ENCODE results near the gene THSD4. TPM values are rescaled to one million over a fixed set of nuclear protein-coding genes. Genes with fewer than 3 reads are reported as not detected.

The THSD4 gene
- total and polyA plus RNA-seq, 2 of the 8 experiments (the other 6 are each of a cell fraction or from before 2014, with no cell fraction given): 2.5 to 6.2 TPM

- H4K5ac ChIP-seq (ENCODE audit: insufficient read length, low read depth, low read length): no peak overlapping the region
- H2BK20ac ChIP-seq (ENCODE audit: low read length): peak overlapping the region; percentile 95; the same call in 1 of the 2 replicates
- no peaks in the 10 kb centered on the region for H3K27me3 ChIP-seq (replicated peaks in 1 of 4; ENCODE audit: control insufficient read depth in 3 of 4, extremely low read depth in 1 of 4, insufficient read depth in 3 of 4, low read length in 3 of 4)
- H3K9me3 ChIP-seq (ENCODE audit: insufficient read depth in 2 of 2, low read depth in 1 of 2, low read length in 1 of 2): no peaks in the 10 kb centered on the region
- H3K18ac ChIP-seq (ENCODE audit: extremely low read depth, low read length): 0 out of 2 replicates have a peak overlapping the region, but pooled peaks have one; percentile 24
- no peak overlapping the region for H3K9ac ChIP-seq (replicated peaks in 1 of 4; ENCODE audit: extremely low read depth in 1 of 4, low read depth in 3 of 4, low read length in 3 of 4)
- no peaks in the 10 kb centered on the region for H4K20me1 ChIP-seq (replicated peaks in 1 of 2; ENCODE audit: control insufficient read depth in 1 of 2, insufficient read depth in 2 of 2, low read length in 2 of 2)
- H2AFZ ChIP-seq (ENCODE audit: low read length): no peak overlapping the region
- no peak overlapping the region for H2BK12ac ChIP-seq (ENCODE audit: low read depth, low read length)
- H3K4me2 ChIP-seq (ENCODE audit: insufficient read depth in 1 of 2, low read depth in 2 of 2, low read length in 2 of 2): no peak overlapping the region
- H3K56ac ChIP-seq (replicated peaks; ENCODE audit: insufficient read length, low read depth, low read length): no peak overlapping the region
- H2BK15ac ChIP-seq (ENCODE audit: low read length): no peak overlapping the region
- DNase-seq (ENCODE audit: low read depth in 1 of 2, low spot score in 2 of 2) (no peak), FAIRE-seq (no peak)
- no peaks in the 10 kb centered on the region for H3K23me2 ChIP-seq (ENCODE audit: low read depth, low read length)
- peak overlapping the region; percentile 90; the same call in 1 of the 2 replicates for H2AK5ac ChIP-seq (ENCODE audit: low read depth, low read length)
- CTCF ChIA-PET (ENCODE audit: partially characterized antibody): interaction anchor here (0.7 kb wide), 1 partner anchor 71 kb away, joined by 3 read pairs; no protein-coding TSS in a partner anchor
- H3K4ac ChIP-seq (replicated peaks; ENCODE audit: insufficient read length, low read depth, low read length): no peak overlapping the region
- 91% methylated on average over 4 of the region's 4 CpGs; no CpG with 5 or more reads in 1 of the 2 experiments for WGBS, 2 experiments (ENCODE audit: extremely low coverage in 1 of 2, insufficient coverage in 1 of 2, insufficient read length in 1 of 2, insufficient replicate concordance in 2 of 2, low coverage in 1 of 2, low lambda C conversion rate in 2 of 2, missing lambda C conversion rate in 1 of 2)
- no peak overlapping the region for H4K8ac ChIP-seq (ENCODE audit: extremely low read depth, insufficient read depth, low read length)
- no peak overlapping the region for H2BK5ac ChIP-seq (ENCODE audit: low read depth, low read length)
- no peaks in the 10 kb centered on the region for H3K79me1 ChIP-seq (ENCODE audit: low read depth, low read length)
- no peak overlapping the region for H3K14ac ChIP-seq (ENCODE audit: insufficient read length)
- H3K79me2 ChIP-seq (ENCODE audit: control insufficient read depth in 1 of 2, insufficient read depth in 2 of 2, low read length in 2 of 2): no peaks in the 10 kb centered on the region
- H3K27ac ChIP-seq (ENCODE audit: low read depth, low read length): no peak overlapping the region
- no peak overlapping the region for H3K23ac ChIP-seq (ENCODE audit: insufficient read length)
- TF ChIP-seq CBX8 (IDR thresholded peaks at IDR 0.05; ENCODE audit: borderline replicate concordance, low read depth, low read length) (no peak), RNF2 (IDR thresholded peaks at IDR 0.05; ENCODE audit: borderline replicate concordance, low read depth, low read length, missing control alignments, poor library complexity, severe bottlenecking) (no peak), POLR2AphosphoS5 (IDR thresholded peaks at IDR 0.05; ENCODE audit: low read depth, low read length) (no peak), FOSL1 (IDR thresholded peaks at IDR 0.05; ENCODE audit: insufficient read depth, low read depth, low read length) (no peak), JUND (IDR thresholded peaks at IDR 0.05; ENCODE audit: low read length) (no peak), NRF1 (IDR thresholded peaks at IDR 0.05; ENCODE audit: low read depth, low read length) (no peak), RFX5 (IDR thresholded peaks at IDR 0.05; ENCODE audit: borderline replicate concordance, low read depth, low read length) (no peak), TEAD4 (IDR thresholded peaks at IDR 0.05; ENCODE audit: low read depth, low read length) (no peak), USF2 (IDR thresholded peaks at IDR 0.05; ENCODE audit: low read length) (no peak), MAX (IDR thresholded peaks at IDR 0.05) (no peak), KDM5A (IDR thresholded peaks at IDR 0.05; ENCODE audit: low read length) (no peak)
- H3K36me3 ChIP-seq (ENCODE audit: control insufficient read depth in 2 of 4, insufficient read depth in 4 of 4, low read length in 3 of 4): no peaks in the 10 kb centered on the region
- H3K4me1 ChIP-seq (replicated peaks in 1 of 4; ENCODE audit: control insufficient read depth in 3 of 4, insufficient read depth in 4 of 4, low read length in 3 of 4): peaks cover 9 to 21% (median 17%) of the 10 kb centered on the region in 4 experiments; a peak in 5 of 7 replicates
- H2BK120ac ChIP-seq (replicated peaks; ENCODE audit: low read depth, low read length): peak overlapping the region; percentile 51
- peak overlapping the region; percentile 8 for H4K91ac ChIP-seq (replicated peaks; ENCODE audit: insufficient read length, low read length)
- H3K4me3 ChIP-seq (ENCODE audit: extremely low read depth in 1 of 4, insufficient read depth in 2 of 4, low read depth in 3 of 4, low read length in 4 of 4): no peak overlapping the region
- POLR2A ChIA-PET (ENCODE audit: partially characterized antibody): interaction anchor here (0.5 to 0.6 kb wide), 2 partner anchors 238 to 245 kb away, joined by 3 read pairs; no protein-coding TSS in a partner anchor
Observed at GRCh38 chr15:71366522-71366921, 251.3 kb downstream of the THSD4 start.

Data from H1 (cell line).